ENCODE data around the gene NBEA. TPM values are rescaled to one million over a fixed set of nuclear protein-coding genes. Genes with fewer than 3 reads are reported as not detected.

Gene NBEA
- total RNA-seq, 4 donors from 2014 or later = 1.4 to 14.9 (median 4.1) TPM

- no peak for TF ChIP-seq CTCF (IDR thresholded peaks at IDR 0.05)
- no peak for TF ChIP-seq POLR2A (IDR thresholded peaks at IDR 0.05)
- Histone ChIP-seq H3K36me3 (no peaks in the 10 kb centered on the region), H3K4me3 (no peak overlapping the region), H3K27ac (no peak overlapping the region), H3K9me3 (no peaks in the 10 kb centered on the region), H3K4me1 (no peaks in the 10 kb centered on the region), H3K27me3 (no peaks in the 10 kb centered on the region)
- DNase-seq = no peak
These were observed 651.6 kb downstream of the NBEA start for GRCh38 chr13:35593651-35594050.

- Histone ChIP-seq H3K36me3 (no peaks in the 10 kb centered on the region), H3K4me3 (no peak overlapping the region), H3K9me3 (no peaks in the 10 kb centered on the region), H3K4me1 (no peaks in the 10 kb centered on the region), H3K27ac (no peak overlapping the region), H3K27me3 (no peaks in the 10 kb centered on the region)
- no peak for TF ChIP-seq POLR2A (IDR thresholded peaks at IDR 0.05)
- no peak for TF ChIP-seq CTCF (IDR thresholded peaks at IDR 0.05)
- no peak for DNase-seq
These were observed 652.0 kb downstream of the NBEA start for GRCh38 chr13:35594096-35594495.

GRCh38 chr13:35595181-35595580 is 653.1 kb downstream of the NBEA start:
- no peak overlapping the region for H3K27ac ChIP-seq
- H3K4me3 ChIP-seq = no peak overlapping the region
- H3K4me1 ChIP-seq = no peaks in the 10 kb centered on the region
- no peaks in the 10 kb centered on the region for H3K27me3 ChIP-seq
- no peak for DNase-seq
- no peaks in the 10 kb centered on the region for H3K9me3 ChIP-seq
- H3K36me3 ChIP-seq = no peaks in the 10 kb centered on the region
- TF ChIP-seq CTCF (IDR thresholded peaks at IDR 0.05) = no peak
- no peak for TF ChIP-seq POLR2A (IDR thresholded peaks at IDR 0.05)

- Histone ChIP-seq H3K9me3 (no peaks in the 10 kb centered on the region), H3K4me3 (no peak overlapping the region), H3K27ac (no peak overlapping the region), H3K27me3 (no peaks in the 10 kb centered on the region), H3K4me1 (no peaks in the 10 kb centered on the region), H3K36me3 (no peaks in the 10 kb centered on the region)
- DNase-seq = no peak
- no peak for TF ChIP-seq CTCF (IDR thresholded peaks at IDR 0.05)
- TF ChIP-seq POLR2A (IDR thresholded peaks at IDR 0.05) = no peak
These were observed 654.4 kb downstream of the NBEA start for GRCh38 chr13:35596321-35597030.

- no peak for DNase-seq
- no peaks in the 10 kb centered on the region for H3K4me1 ChIP-seq
- no peaks in the 10 kb centered on the region for H3K36me3 ChIP-seq
- no peaks in the 10 kb centered on the region for H3K27me3 ChIP-seq
- H3K27ac ChIP-seq = no peak overlapping the region
- TF ChIP-seq POLR2A (IDR thresholded peaks at IDR 0.05) = no peak
- TF ChIP-seq CTCF (IDR thresholded peaks at IDR 0.05) = no peak
- H3K4me3 ChIP-seq = no peak overlapping the region
- H3K9me3 ChIP-seq = no peaks in the 10 kb centered on the region
These were observed 655.4 kb downstream of the NBEA start for GRCh38 chr13:35597451-35597850.

GRCh38 chr13:35598233-35598632 is 656.2 kb downstream of the NBEA start:
- no peaks in the 10 kb centered on the region for H3K36me3 ChIP-seq
- H3K27ac ChIP-seq = no peak overlapping the region
- no peak for TF ChIP-seq POLR2A (IDR thresholded peaks at IDR 0.05)
- TF ChIP-seq CTCF (IDR thresholded peaks at IDR 0.05) = no peak
- no peak overlapping the region for H3K4me3 ChIP-seq
- no peaks in the 10 kb centered on the region for H3K27me3 ChIP-seq
- no peak for DNase-seq
- no peaks in the 10 kb centered on the region for H3K9me3 ChIP-seq
- no peaks in the 10 kb centered on the region for H3K4me1 ChIP-seq
